SK-N-SH treated with all-trans-retinoic acid at 6 μM for 48 hours (cell line): ENCODE measurements around the gene CDK12.

Experiments
- ATAC-seq: fragments of 200-7000 bp; cut with Tn5 transposase; 3 replicates; pipeline ENCODE4 v1.9.1; 2020; ENCODE audit warnings: mild to moderate bottlenecking, moderate library complexity
- ARNTL ChIP-seq: fragments of 450-650 bp; formaldehyde crosslinking; IDR thresholded peaks from 2 replicates; pipeline ENCODE4 v1.5.0; 2020; ENCODE audit warnings: low read depth, mild to moderate bottlenecking, moderate library complexity, borderline replicate concordance
- BACH2 ChIP-seq: fragments of 250-450 bp; sonication (Bioruptor Pico); IDR thresholded peaks from 2 replicates; pipeline ENCODE4 v1.9.0; 2021; ENCODE audit warnings: mild to moderate bottlenecking, borderline replicate concordance
- CREB5 ChIP-seq: fragments of 250-450 bp; sonication (Bioruptor Pico); IDR thresholded peaks from 2 replicates; pipeline ENCODE4 v1.5.1; 2020; ENCODE audit warnings: low read depth, mild to moderate bottlenecking, moderate library complexity
- CSDC2 ChIP-seq: fragments of 250-450 bp; sonication (Bioruptor Pico); IDR thresholded peaks from 2 replicates; pipeline ENCODE4 v1.5.0; 2020; ENCODE audit warnings: mild to moderate bottlenecking, moderate library complexity
- CSRNP3 ChIP-seq: fragments of 250-450 bp; sonication (Bioruptor Pico); IDR thresholded peaks from 2 replicates; pipeline ENCODE4 v1.5.1; 2021; ENCODE audit warnings: mild to moderate bottlenecking, moderate library complexity
- ESRRG ChIP-seq: fragments of 250-450 bp; sonication (Bioruptor Pico); IDR thresholded peaks from 2 replicates; pipeline ENCODE4 v1.6.1; 2021; ENCODE audit warnings: mild to moderate bottlenecking
- GLIS3 ChIP-seq: fragments of 250-450 bp; sonication (Bioruptor Pico); IDR thresholded peaks from 2 replicates; pipeline ENCODE4 v1.5.0; 2020; ENCODE audit warnings: mild to moderate bottlenecking, moderate library complexity
- OSR1 ChIP-seq: fragments of 250-450 bp; sonication (Bioruptor Pico); IDR thresholded peaks from 2 replicates; pipeline ENCODE4 v1.8.0; 2022; ENCODE audit warnings: moderate library complexity, mild to moderate bottlenecking, inconsistent platforms
- PATZ1 ChIP-seq: fragments of 250-450 bp; sonication (Bioruptor Pico); IDR thresholded peaks from 2 replicates; pipeline ENCODE4 v1.8.0; 2020; ENCODE audit warnings: mild to moderate bottlenecking, moderate library complexity, borderline replicate concordance
- PPARA ChIP-seq: fragments of 250-450 bp; sonication (Bioruptor Pico); IDR thresholded peaks from 2 replicates; pipeline ENCODE4 v1.5.0; 2020; ENCODE audit warnings: mild to moderate bottlenecking, borderline replicate concordance
- RARB ChIP-seq: fragments of 250-450 bp; sonication (Bioruptor Pico); IDR thresholded peaks from 2 replicates; pipeline ENCODE4 v1.8.0; 2021; ENCODE audit warnings: mild to moderate bottlenecking, moderate library complexity
- TCF4 ChIP-seq: fragments of 250-450 bp; sonication (Bioruptor Pico); IDR thresholded peaks from 2 replicates; pipeline ENCODE4 v1.8.0; 2021; ENCODE audit warnings: mild to moderate bottlenecking, moderate library complexity, borderline replicate concordance
- TOX ChIP-seq: fragments of 250-450 bp; sonication (Bioruptor Pico); IDR thresholded peaks from 2 replicates; pipeline ENCODE4 v1.8.0; 2021; ENCODE audit warnings: mild to moderate bottlenecking, moderate library complexity, borderline replicate concordance
- ZC3H10 ChIP-seq: fragments of 250-450 bp; sonication (Bioruptor Pico); IDR thresholded peaks from 2 replicates; pipeline ENCODE4 v1.5.1; 2021; ENCODE audit warnings: mild to moderate bottlenecking, moderate library complexity
- ZFP3 ChIP-seq: fragments of 250-450 bp; sonication (Bioruptor Pico); IDR thresholded peaks from 2 replicates; pipeline ENCODE4 v1.5.0; 2020; ENCODE audit warnings: mild to moderate bottlenecking, moderate library complexity
- ZFP30 ChIP-seq: fragments of 450-650 bp; formaldehyde crosslinking; IDR thresholded peaks from 2 replicates; pipeline ENCODE4 v1.5.0; 2022; ENCODE audit warnings: mild to moderate bottlenecking, moderate library complexity
- ZNF565 ChIP-seq: fragments of 450-650 bp; formaldehyde crosslinking; conservative IDR thresholded peaks from 2 replicates; pipeline ENCODE4 v1.5.0; 2020; ENCODE audit warnings: low read depth, mild to moderate bottlenecking, moderate library complexity
- ZNF70 ChIP-seq: fragments of 450-650 bp; formaldehyde crosslinking; IDR thresholded peaks from 2 replicates; pipeline ENCODE4 v1.5.0; 2020; ENCODE audit warnings: mild to moderate bottlenecking, moderate library complexity
- ZNF8 ChIP-seq: fragments of 450-650 bp; formaldehyde crosslinking; IDR thresholded peaks from 2 replicates; pipeline ENCODE4 v1.5.0; 2020; ENCODE audit warnings: mild to moderate bottlenecking, moderate library complexity
- TF ChIP-seq, protein P1 (sequence below): fragments of 250-450 bp; sonication (Bioruptor Pico); IDR thresholded peaks from 2 replicates; pipeline ENCODE4 v1.5.0; 2020; ENCODE audit warnings: mild to moderate bottlenecking, moderate library complexity
- TF ChIP-seq, protein P2 (sequence below): fragments of 250-450 bp; sonication (Bioruptor Pico); IDR thresholded peaks from 2 replicates; pipeline ENCODE4 v1.8.0; 2021; ENCODE audit warnings: low read depth, mild to moderate bottlenecking, moderate library complexity, borderline replicate concordance

Gene CDK12

GRCh38 chr17:39461113-39461925 lies at the start of gene CDK12:
CDK12 (plus strand) TSS chr17:39461486; CDS start chr17:39462072, 586 bp downstream.
- peak; percentile 89 for ATAC-seq

GRCh38 chr17:39416141-39416540 lies 45.1 kb upstream of the CDK12 start:
- TF ChIP-seq, protein P1, sequence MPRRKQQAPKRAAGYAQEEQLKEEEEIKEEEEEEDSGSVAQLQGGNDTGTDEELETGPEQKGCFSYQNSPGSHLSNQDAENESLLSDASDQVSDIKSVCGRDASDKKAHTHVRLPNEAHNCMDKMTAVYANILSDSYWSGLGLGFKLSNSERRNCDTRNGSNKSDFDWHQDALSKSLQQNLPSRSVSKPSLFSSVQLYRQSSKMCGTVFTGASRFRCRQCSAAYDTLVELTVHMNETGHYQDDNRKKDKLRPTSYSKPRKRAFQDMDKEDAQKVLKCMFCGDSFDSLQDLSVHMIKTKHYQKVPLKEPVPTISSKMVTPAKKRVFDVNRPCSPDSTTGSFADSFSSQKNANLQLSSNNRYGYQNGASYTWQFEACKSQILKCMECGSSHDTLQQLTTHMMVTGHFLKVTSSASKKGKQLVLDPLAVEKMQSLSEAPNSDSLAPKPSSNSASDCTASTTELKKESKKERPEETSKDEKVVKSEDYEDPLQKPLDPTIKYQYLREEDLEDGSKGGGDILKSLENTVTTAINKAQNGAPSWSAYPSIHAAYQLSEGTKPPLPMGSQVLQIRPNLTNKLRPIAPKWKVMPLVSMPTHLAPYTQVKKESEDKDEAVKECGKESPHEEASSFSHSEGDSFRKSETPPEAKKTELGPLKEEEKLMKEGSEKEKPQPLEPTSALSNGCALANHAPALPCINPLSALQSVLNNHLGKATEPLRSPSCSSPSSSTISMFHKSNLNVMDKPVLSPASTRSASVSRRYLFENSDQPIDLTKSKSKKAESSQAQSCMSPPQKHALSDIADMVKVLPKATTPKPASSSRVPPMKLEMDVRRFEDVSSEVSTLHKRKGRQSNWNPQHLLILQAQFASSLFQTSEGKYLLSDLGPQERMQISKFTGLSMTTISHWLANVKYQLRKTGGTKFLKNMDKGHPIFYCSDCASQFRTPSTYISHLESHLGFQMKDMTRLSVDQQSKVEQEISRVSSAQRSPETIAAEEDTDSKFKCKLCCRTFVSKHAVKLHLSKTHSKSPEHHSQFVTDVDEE (CRISPR knock-in tag), result no peak
- TF ChIP-seq ZFP3 (CRISPR knock-in tag), result no peak
- TF ChIP-seq ZNF70 (CRISPR knock-in tag), result no peak
- TF ChIP-seq TCF4 (CRISPR knock-in tag), result no peak
- no peak for TF ChIP-seq PPARA
- no peak for TF ChIP-seq BACH2 (CRISPR knock-in tag)
- TF ChIP-seq, protein P2, sequence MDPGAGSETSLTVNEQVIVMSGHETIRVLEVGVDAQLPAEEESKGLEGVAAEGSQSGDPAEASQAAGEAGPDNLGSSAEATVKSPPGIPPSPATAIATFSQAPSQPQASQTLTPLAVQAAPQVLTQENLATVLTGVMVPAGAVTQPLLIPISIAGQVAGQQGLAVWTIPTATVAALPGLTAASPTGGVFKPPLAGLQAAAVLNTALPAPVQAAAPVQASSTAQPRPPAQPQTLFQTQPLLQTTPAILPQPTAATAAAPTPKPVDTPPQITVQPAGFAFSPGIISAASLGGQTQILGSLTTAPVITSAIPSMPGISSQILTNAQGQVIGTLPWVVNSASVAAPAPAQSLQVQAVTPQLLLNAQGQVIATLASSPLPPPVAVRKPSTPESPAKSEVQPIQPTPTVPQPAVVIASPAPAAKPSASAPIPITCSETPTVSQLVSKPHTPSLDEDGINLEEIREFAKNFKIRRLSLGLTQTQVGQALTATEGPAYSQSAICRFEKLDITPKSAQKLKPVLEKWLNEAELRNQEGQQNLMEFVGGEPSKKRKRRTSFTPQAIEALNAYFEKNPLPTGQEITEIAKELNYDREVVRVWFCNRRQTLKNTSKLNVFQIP (CRISPR knock-in tag), result no peak
- TF ChIP-seq ZNF8 (CRISPR knock-in tag), result no peak
- no peak for TF ChIP-seq ZFP30
- TF ChIP-seq CSRNP3 (CRISPR knock-in tag), result no peak
- no peak for TF ChIP-seq ZC3H10 (CRISPR knock-in tag)
- TF ChIP-seq ESRRG (CRISPR knock-in tag), result no peak
- TF ChIP-seq GLIS3 (CRISPR knock-in tag), result no peak
- no peak for TF ChIP-seq CSDC2 (CRISPR knock-in tag)
- TF ChIP-seq ARNTL (CRISPR knock-in tag), result no peak
- TF ChIP-seq TOX (CRISPR knock-in tag), result no peak
- TF ChIP-seq ZNF565 (CRISPR knock-in tag), result no peak
- TF ChIP-seq CREB5 (CRISPR knock-in tag), result no peak
- no peak for TF ChIP-seq OSR1 (CRISPR knock-in tag)
- no peak for TF ChIP-seq PATZ1
- no peak for ATAC-seq

More at GRCh38 chr17:39461113-39461925, at the start of gene CDK12:
- TF ChIP-seq RARB (no peak), PATZ1 (peak; percentile 20; the same call in 1 of the 2 replicates), GLIS3 (CRISPR knock-in tag) (peak; percentile 77; the same call in 1 of the 2 replicates)
- TF ChIP-seq, all 23 proteins: peak for 2
